GM23338 (cell line): ENCODE results near the gene CDKN1C. TPM values are rescaled to one million over a fixed set of nuclear protein-coding genes. Genes with fewer than 3 reads are reported as not detected.

Experiments used
- NANOG ChIP-seq: IDR thresholded peaks from 2 replicates; pipeline ENCODE4 v1.6.1; 2016; ENCODE audit warnings: antibody characterized with exemption, borderline replicate concordance
- REST ChIP-seq: IDR thresholded peaks from one replicate; pipeline ENCODE4 v1.6.1; 2018; ENCODE audit warnings: antibody characterized with exemption; ENCODE audit not compliant: unreplicated experiment
- ZNF114 ChIP-seq: fragments of 250-450 bp; sonication (Bioruptor Pico); IDR thresholded peaks from 2 replicates; pipeline ENCODE4 v1.5.0; 2020; ENCODE audit warnings: mild to moderate bottlenecking, moderate library complexity
- ZNF331 ChIP-seq: fragments of 250-450 bp; sonication (Bioruptor Pico); IDR thresholded peaks from 2 replicates; pipeline ENCODE4 v1.5.0; 2020; ENCODE audit warnings: low read depth, mild to moderate bottlenecking, moderate library complexity
- ZNF462 ChIP-seq: fragments of 250-450 bp; sonication (Bioruptor Pico); IDR thresholded peaks from 2 replicates; pipeline ENCODE4 v1.5.0; 2020; ENCODE audit warnings: mild to moderate bottlenecking, moderate library complexity
- polyA plus RNA-seq: library from polyadenylated mRNA; unstranded; fragments of >200 nt; fragmentation: Nextera tagmentation; extraction: Ambion mirVana; gene quantifications from 2 replicates; pipeline ENCODE4 v1.2.1, GENCODE V29; 2016
- total RNA-seq: library from RNA; depleted of rRNA; stranded (reverse); fragments of >200 nt; shearing (Covaris generic); gene quantifications from 2 replicates; pipeline ENCODE4 v1.2.3, GENCODE V29; 2014

The CDKN1C gene
- total and polyA plus RNA-seq, 2 experiments from 2014 or later = 19.3 to 23.5 TPM

GRCh38 chr11:2858995-2859698 lies 26.4 kb downstream of the CDKN1C start (continued):
- TF ChIP-seq ZNF462 (CRISPR knock-in tag) (no peak), ZNF331 (CRISPR knock-in tag) (no peak), ZNF114 (CRISPR knock-in tag) (no peak), NANOG (no peak), REST (no peak)
